Measurements from ENCODE around the gene NEK6. TPM values are rescaled to one million over a fixed set of nuclear protein-coding genes. Genes with fewer than 3 reads are reported as not detected.

Gene NEK6
- total RNA-seq, 2 donors from 2014 or later, result 15.5 to 23.6 TPM

GRCh38 chr9:124312290-124313265 is 54.8 kb downstream of the NEK6 start:
- Histone ChIP-seq H3K27ac (no peak overlapping the region), H3K36me3 (replicated peaks in 1 of 2; ENCODE audit: insufficient read depth in 1 of 2, low read depth in 2 of 2) (peaks cover 0 to 22% of the 10 kb centered on the region in 2 donors), H3K4me1 (no peaks in the 10 kb centered on the region), H3K9me3 (no peaks in the 10 kb centered on the region), H3K4me3 (no peak overlapping the region), H3K27me3 (no peaks in the 10 kb centered on the region)
- TF ChIP-seq POLR2A (IDR thresholded peaks at IDR 0.05) (no peak), CTCF (IDR thresholded peaks at IDR 0.05) (no peak)
- no peak for DNase-seq
- intact Hi-C loops (cut with DNase I), result no loop called here
- 85 to 86% methylated on average over 27 of the region's 27 CpGs for WGBS, 2 donors
- no peak for ATAC-seq

- no peaks in the 10 kb centered on the region for H3K9me3 ChIP-seq
- H3K27ac ChIP-seq, result no peak overlapping the region
- H3K4me3 ChIP-seq, result no peak overlapping the region
- no peak for TF ChIP-seq POLR2A (IDR thresholded peaks at IDR 0.05)
- TF ChIP-seq CTCF (IDR thresholded peaks at IDR 0.05), result no peak
- intact Hi-C loops (cut with DNase I), result no loop called here
- H3K27me3 ChIP-seq, result no peaks in the 10 kb centered on the region
- H3K36me3 ChIP-seq (replicated peaks in 1 of 2; ENCODE audit: insufficient read depth in 1 of 2, low read depth in 2 of 2), result peaks cover 0 to 22% of the 10 kb centered on the region in 2 donors
- 87 to 94% methylated on average over 8 to 11 of the region's 18 CpGs for WGBS, 2 donors
- ATAC-seq (no peak), DNase-seq (no peak)
- no peaks in the 10 kb centered on the region for H3K4me1 ChIP-seq
Observed at GRCh38 chr9:124313940-124314339, 56.2 kb downstream of the NEK6 start.

- ATAC-seq, result no peak
- no peak overlapping the region for H3K4me3 ChIP-seq
- intact Hi-C loops (cut with DNase I), result no loop called here
- WGBS, 2 donors, result 85 to 94% methylated on average over 10 to 11 of the region's 16 CpGs
- peaks cover 0 to 17% of the 10 kb centered on the region in 2 donors for H3K36me3 ChIP-seq (replicated peaks in 1 of 2; ENCODE audit: insufficient read depth in 1 of 2, low read depth in 2 of 2)
- no peaks in the 10 kb centered on the region for H3K4me1 ChIP-seq
- no peak for TF ChIP-seq POLR2A (IDR thresholded peaks at IDR 0.05)
- TF ChIP-seq CTCF (IDR thresholded peaks at IDR 0.05), result no peak
- no peaks in the 10 kb centered on the region for H3K9me3 ChIP-seq
- H3K27me3 ChIP-seq, result no peaks in the 10 kb centered on the region
- no peak for DNase-seq
- no peak overlapping the region for H3K27ac ChIP-seq
Observed at GRCh38 chr9:124315882-124316281, 58.1 kb downstream of the NEK6 start.

- intact Hi-C loops (cut with DNase I), result loop anchor here (5.0 kb wide), 2 partner anchors 52 to 188 kb away; no protein-coding TSS in a partner anchor
- H3K27ac ChIP-seq, result no peak overlapping the region
- peak; percentile 85 for ATAC-seq
- no peaks in the 10 kb centered on the region for H3K27me3 ChIP-seq
- no peaks in the 10 kb centered on the region for H3K4me1 ChIP-seq
- no peaks in the 10 kb centered on the region for H3K9me3 ChIP-seq
- peak; percentile 68 to 76 (median 72) for DNase-seq
- TF ChIP-seq CTCF (IDR thresholded peaks at IDR 0.05) (peak; percentile 65 to 86 (median 81)), POLR2A (IDR thresholded peaks at IDR 0.05) (no peak)
- H3K4me3 ChIP-seq, result no peak overlapping the region
- WGBS, 2 donors, result 62 to 72% methylated on average over 10 to 17 of the region's 17 CpGs
- peaks cover 0 to 8% of the 10 kb centered on the region in 2 donors for H3K36me3 ChIP-seq (replicated peaks in 1 of 2; ENCODE audit: insufficient read depth in 1 of 2, low read depth in 2 of 2)
Observed at GRCh38 chr9:124320062-124320973, 62.6 kb downstream of the NEK6 start.

All from body of pancreas (tissue), 4 donors.